T-helper 17 cell (primary cell): ENCODE data around the gene ANKS1A. TPM values are rescaled to one million over a fixed set of nuclear protein-coding genes. Genes with fewer than 3 reads are reported as not detected.
"Not testable (repeated sequence)": the region's sequence is repeated elsewhere in the genome, so short reads cannot be mapped to it uniquely, and the experiment has no call there.

Source experiments
- ATAC-seq: fragments of 150-1000 bp; cut with Tn5 transposase; 2 replicates; pipeline ENCODE4 v1.10.0; 2021; ENCODE audit warnings: mild to moderate bottlenecking, moderate library complexity
- DNase-seq, 3 donors: peaks; one replicate each; pipeline versions ENCODE4 v3.0.0 to v3.0.0-alpha.2; 2020 to 2021
- H3K9me3 ChIP-seq: one replicate; pipeline ENCODE4 v1.7.0; 2013; ENCODE audit warnings: low read length, mild to moderate bottlenecking; ENCODE audit not compliant: control insufficient read depth, poor library complexity, severe bottlenecking
- H3K27ac Mint-ChIP-seq: one replicate; pipeline ENCODE4 v1.8.0; 2022; ENCODE audit warnings: mild to moderate bottlenecking, moderate library complexity, mixed read lengths
- H3K27me3 Mint-ChIP-seq: one replicate; pipeline ENCODE4 v1.8.0; 2022; ENCODE audit warnings: mixed read lengths
- H3K36me3 Mint-ChIP-seq: one replicate; pipeline ENCODE4 v1.8.0; 2022; ENCODE audit warnings: low read depth, mixed read lengths
- H3K4me1 Mint-ChIP-seq: one replicate; pipeline ENCODE4 v1.8.0; 2022; ENCODE audit warnings: mild to moderate bottlenecking, mixed read lengths
- H3K4me3 Mint-ChIP-seq: one replicate; pipeline ENCODE4 v1.8.0; 2022; ENCODE audit warnings: mild to moderate bottlenecking, moderate library complexity, mixed read lengths
- total RNA-seq, 4 donors: library from RNA in 2 of 4; stranded (reverse) in 2 of 4; gene quantifications; one replicate each; pipeline ENCODE4 v1.2.3 and lab custom pipeline; 2022 to 2026

Gene ANKS1A
- total RNA-seq, 2 donors from 2014 or later, result 9.6 to 10.0 TPM

DNA sequence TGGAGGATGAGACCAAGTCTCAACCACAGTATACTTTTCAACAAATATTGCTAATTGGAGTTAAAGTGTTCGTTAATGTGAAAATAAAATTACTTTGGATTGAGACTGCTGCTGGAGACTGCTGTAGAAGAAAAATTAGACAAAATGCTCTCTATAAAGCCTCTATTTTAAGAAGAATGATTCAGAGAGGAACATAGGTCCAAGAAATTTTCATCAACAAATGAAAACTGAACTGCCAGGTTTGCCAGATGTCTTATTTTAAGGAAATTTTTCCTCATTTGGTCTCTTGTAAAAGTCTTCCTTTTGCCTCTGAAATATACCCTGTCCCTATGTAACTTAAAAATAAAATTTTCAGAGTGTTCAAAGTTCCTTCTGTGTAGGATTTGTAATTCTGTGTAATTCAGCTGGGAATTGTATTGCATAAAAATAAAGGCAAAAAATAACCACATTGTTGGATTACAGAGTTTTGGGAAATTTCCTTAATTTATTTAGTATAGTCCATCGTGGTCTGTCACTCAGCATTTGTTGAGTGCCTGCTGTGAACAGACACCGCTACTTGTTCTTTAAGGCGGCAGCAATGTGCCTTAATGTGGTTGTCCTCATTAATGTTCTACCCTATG lies 27.4 kb downstream of the ANKS1A start:
- Mint-ChIP-seq H3K36me3 (no peaks in the 10 kb centered on the region), H3K4me3 (no peak overlapping the region), H3K27ac (no peak overlapping the region), H3K27me3 (no peaks in the 10 kb centered on the region), H3K4me1 (peaks cover 18% of the 10 kb centered on the region)
- DNase-seq (no peak), ATAC-seq (no peak)
- no peaks in the 10 kb centered on the region for H3K9me3 ChIP-seq

DNA sequence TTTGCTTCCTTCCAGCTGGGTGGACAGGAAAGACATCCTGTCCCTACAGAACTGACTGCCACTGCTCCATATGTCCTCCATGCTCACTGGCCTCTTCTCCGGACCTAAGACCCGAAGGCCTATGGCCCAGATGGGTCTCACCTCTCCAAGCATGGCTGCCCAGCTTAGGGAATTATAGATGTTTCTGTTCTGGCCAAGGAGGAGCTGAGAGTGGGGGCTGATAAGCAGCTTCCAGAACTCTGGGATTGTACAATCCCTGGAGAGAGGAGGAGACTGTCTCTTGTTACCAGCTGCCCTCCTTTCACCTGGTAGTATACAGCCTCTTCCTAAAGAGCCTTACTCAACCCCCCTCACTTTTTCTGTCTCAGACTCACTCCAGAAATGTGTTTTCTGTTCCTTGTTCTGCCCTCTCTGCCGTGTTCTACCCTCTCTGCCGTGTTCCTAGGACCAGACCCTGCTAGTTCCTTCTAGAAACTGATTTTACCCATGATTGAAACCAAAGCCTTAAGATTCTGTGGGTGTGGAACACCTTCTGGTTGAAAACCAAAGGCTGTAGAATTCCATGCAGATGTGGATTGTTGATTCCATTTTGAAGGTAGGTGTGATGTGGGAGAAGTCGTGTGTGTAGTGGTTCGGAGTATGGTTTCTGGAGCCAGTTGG lies 28.7 kb downstream of the ANKS1A start:
- Mint-ChIP-seq H3K4me3 (no peak overlapping the region), H3K36me3 (no peaks in the 10 kb centered on the region), H3K27me3 (no peaks in the 10 kb centered on the region), H3K27ac (no peak overlapping the region), H3K4me1 (peaks cover 8% of the 10 kb centered on the region)
- no peaks in the 10 kb centered on the region for H3K9me3 ChIP-seq
- ATAC-seq (no peak), DNase-seq (no peak)

DNA sequence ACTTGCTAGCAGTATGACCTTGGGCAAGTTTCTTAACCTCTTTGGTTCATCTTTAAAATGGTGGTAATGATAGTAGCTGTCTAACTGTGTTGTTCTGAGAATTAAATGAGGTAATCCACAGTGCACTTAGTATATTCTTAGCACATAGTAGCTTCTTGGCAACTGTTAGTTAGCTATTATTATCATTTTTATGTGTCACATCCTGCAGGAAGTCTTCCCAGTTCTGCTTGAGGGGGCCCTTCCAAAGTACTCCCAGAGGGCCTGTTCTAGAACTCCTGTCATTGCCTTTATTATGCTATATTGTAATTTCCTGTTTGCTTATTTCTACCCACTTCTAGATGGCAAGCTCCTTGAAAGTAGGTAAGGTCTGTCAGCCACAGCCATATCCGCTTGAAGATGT lies 30.6 kb downstream of the ANKS1A start:
- Mint-ChIP-seq H3K27ac (no peak overlapping the region), H3K36me3 (no peaks in the 10 kb centered on the region), H3K4me3 (no peak overlapping the region), H3K4me1 (peaks cover 5% of the 10 kb centered on the region), H3K27me3 (no peaks in the 10 kb centered on the region)
- no peak for ATAC-seq
- DNase-seq, result no peak
- no peaks in the 10 kb centered on the region for H3K9me3 ChIP-seq

DNA sequence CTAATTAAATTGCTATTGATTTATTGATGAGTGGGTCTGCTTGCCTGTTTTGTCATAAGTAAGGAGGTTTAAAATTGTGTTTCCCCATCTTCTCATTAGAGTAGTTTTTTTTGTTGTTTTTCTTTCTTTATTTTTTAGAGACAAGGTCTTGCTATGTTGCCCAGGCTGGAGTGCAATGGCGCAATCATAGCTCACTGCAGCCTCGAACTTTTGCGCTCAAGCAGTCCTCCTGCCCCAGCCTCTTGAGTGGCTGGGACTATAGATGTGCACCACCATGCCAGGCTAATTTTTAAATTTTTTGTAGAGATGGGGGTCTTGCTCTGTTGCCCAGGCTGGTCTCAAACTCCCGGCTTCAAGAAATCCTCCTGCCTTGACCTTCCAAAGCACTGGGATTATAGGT lies 31.0 kb downstream of the ANKS1A start:
- Mint-ChIP-seq H3K4me1 (peaks cover 4% of the 10 kb centered on the region), H3K36me3 (no peaks in the 10 kb centered on the region), H3K4me3 (no peak overlapping the region), H3K27ac (no peak overlapping the region), H3K27me3 (no peaks in the 10 kb centered on the region)
- ATAC-seq (no peak), DNase-seq (no peak)
- H3K9me3 ChIP-seq, result no peaks in the 10 kb centered on the region

DNA sequence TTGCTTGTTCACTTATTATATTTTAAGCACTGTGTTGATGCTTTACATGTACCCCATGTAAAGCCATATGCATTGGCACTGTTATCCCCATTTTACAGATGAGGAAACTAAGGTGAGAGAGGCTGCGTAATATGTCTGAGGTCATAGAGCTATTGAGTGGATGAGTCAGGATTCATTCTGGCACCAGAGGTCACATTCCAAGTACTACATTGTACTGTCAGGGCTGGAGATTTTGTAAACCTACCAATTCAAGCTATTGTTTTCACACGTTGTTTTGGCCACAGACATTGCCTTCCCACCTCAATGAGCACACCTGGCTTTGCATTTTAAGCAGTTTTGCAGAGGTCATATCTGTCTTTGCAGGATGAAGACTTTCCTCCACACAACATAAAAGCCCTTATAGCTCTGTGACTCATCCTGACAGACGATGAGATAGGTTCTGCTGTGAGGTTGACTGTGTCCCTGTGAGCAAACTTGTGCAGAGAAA lies 33.2 kb downstream of the ANKS1A start:
- ATAC-seq, result no peak
- no peak overlapping the region for H3K4me3 Mint-ChIP-seq
- no peak overlapping the region for H3K27ac Mint-ChIP-seq

DNA sequence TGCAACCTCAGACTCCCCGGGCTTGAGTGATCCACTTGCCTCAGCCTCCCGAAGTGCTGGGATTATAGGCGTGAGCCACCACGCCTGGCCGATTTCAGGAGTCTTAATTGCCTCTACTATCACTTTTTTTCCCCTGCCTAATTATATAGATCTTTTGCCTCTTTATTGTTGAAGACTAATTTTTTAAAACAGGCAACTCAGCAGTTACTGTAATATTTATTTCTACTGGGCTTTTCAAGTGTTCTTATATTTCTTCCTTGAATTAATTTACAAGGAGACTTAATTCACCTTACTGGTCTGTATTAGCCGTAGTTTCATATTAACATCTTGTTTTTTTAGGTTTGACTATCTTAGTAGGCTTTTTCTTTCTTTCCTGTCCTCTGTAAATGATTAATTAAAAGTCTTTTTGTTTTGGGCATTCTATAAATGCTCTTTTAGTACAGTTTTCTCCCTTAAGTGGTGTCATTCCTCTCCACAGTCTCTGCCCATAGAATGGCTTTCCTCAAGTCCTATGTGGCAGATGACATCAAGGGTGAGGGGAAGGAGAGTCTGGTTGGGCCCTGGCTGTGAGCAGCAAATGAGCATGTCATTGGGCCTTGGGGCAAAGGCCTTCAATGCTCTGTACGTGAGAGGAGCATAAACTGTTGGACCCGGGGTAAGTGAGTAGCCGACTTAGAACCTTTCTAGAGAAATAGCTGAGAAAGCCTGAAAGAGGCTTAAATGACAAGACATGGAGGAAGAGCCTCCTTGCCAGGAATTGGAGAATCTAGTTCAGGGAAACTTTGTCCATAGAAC lies 36.0 kb downstream of the ANKS1A start:
- DNase-seq (no peak), ATAC-seq (no peak)
- no peaks in the 10 kb centered on the region for H3K27me3 Mint-ChIP-seq
- peak overlapping the region; percentile 49 for H3K27ac Mint-ChIP-seq
- no peaks in the 10 kb centered on the region for H3K36me3 Mint-ChIP-seq
- H3K4me3 Mint-ChIP-seq, result no peak overlapping the region
- H3K9me3 ChIP-seq, result no peaks in the 10 kb centered on the region
- peaks cover 15% of the 10 kb centered on the region for H3K4me1 Mint-ChIP-seq

More for the DNA sequence above, 33.2 kb downstream of the ANKS1A start:
- DNase-seq, result no peak
- Mint-ChIP-seq H3K4me1 (peaks cover 7% of the 10 kb centered on the region), H3K27me3 (no peaks in the 10 kb centered on the region), H3K36me3 (no peaks in the 10 kb centered on the region)
- no peaks in the 10 kb centered on the region for H3K9me3 ChIP-seq

DNA sequence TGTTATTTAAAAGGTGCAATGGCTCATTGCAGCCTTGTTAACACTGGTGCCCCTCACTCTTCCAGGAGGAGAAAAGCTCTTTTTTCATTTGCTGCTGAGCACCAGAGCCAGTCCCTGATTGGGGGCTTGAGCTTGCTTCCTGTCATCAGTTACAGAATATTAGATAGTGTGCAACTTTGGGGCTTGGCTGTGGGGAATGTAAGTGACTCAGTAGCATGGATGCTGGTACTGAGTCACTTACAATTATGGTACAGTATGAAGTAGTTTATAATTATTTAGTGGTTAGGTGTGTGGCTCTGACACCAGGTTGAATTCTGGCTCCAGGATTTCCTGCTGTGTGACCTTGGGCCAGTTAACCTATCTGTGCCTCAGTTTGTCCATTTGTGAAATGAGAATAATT lies 37.6 kb downstream of the ANKS1A start:
- H3K9me3 ChIP-seq, result no peaks in the 10 kb centered on the region
- Mint-ChIP-seq H3K4me1 (peaks cover 15% of the 10 kb centered on the region), H3K27me3 (no peaks in the 10 kb centered on the region), H3K36me3 (no peaks in the 10 kb centered on the region), H3K27ac (no peak overlapping the region), H3K4me3 (no peak overlapping the region)
- ATAC-seq (no peak), DNase-seq (no peak)

DNA sequence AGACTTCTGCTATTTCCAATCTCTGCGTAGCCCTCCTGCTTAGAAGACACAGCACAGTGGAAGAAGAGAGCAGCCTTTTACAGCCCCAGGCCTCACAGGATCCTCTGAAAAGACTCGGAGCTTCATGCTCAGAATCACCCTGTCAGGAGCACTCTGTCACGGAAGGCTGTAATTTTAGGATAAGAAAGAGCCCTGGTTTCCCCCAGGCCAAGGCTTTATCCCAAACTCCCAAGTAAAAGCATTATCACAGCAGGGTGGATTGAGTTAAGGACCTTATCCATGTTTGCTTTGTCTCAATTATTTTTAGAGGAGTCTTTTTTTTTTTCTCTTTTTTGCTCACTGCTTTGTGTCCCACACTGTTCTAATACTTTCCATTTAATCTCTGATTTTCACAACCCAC lies 39.2 kb downstream of the ANKS1A start:
- no peak for DNase-seq
- no peak overlapping the region for H3K27ac Mint-ChIP-seq
- peaks cover 15% of the 10 kb centered on the region for H3K4me1 Mint-ChIP-seq

DNA sequence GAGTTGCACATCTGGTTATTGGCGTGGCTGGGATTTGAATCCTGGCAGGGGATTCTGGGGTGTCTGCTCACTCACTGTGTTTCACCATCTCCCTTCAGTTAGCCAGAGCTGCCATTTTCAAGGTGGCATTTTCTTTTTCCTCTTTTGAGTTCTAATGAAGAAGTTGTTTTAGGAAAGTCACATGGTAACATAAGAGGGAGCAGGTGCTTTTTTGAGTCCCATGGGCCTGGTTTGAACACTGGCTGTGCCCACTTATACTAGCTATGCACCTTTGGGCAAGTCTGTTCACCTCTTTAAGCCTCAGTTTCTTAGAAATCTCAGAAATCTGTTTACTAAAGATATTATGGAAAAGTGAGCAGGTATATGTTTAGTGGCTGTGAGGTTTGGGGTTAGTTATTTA lies 39.6 kb downstream of the ANKS1A start:
- Mint-ChIP-seq H3K27me3 (no peaks in the 10 kb centered on the region), H3K4me3 (no peak overlapping the region), H3K4me1 (peaks cover 15% of the 10 kb centered on the region), H3K36me3 (no peaks in the 10 kb centered on the region), H3K27ac (no peak overlapping the region)
- DNase-seq (no peak), ATAC-seq (no peak)
- H3K9me3 ChIP-seq, result no peaks in the 10 kb centered on the region

More for the DNA sequence above, 39.2 kb downstream of the ANKS1A start:
- H3K4me3 Mint-ChIP-seq, result no peak overlapping the region
- no peaks in the 10 kb centered on the region for H3K27me3 Mint-ChIP-seq
- H3K9me3 ChIP-seq, result no peaks in the 10 kb centered on the region
- no peaks in the 10 kb centered on the region for H3K36me3 Mint-ChIP-seq
- ATAC-seq, result no peak

DNA sequence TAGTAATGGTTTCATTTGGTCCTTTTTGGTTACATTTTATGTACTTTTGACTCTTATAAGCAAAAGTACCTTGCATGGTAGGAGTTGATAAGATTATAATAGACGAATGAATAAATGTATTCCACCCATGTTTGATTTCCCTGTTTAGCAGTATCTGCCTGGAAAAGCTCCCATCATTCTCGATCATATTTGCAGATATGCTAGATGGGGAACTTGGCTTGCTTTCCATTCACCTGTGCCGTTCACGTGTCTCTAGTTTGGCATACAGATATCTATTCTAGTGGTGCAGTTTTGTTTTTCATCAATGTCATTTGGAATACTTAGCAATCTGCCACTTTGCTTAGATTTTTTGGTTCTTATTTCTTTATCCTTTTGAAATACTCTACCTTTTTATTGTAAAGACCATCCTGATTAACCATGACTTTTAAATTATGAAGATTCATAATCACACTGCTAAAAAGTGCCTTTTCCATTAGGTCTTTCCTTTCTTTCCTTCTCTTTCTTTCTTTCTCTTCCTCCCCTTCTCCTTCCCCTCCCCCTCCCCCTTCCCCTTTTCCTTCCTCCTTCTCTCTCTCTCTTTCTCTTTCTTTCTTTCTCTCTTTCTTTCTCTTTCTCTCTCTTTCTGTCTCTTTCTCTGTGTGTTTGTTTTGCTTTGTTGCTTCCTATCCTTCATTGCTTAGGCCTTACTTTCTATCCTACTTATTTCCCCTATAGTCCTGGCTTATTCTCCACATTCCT lies 40.4 kb downstream of the ANKS1A start:
- no peaks in the 10 kb centered on the region for H3K27me3 Mint-ChIP-seq
- H3K36me3 Mint-ChIP-seq, result no peaks in the 10 kb centered on the region
- peaks cover 16% of the 10 kb centered on the region for H3K4me1 Mint-ChIP-seq
- no peak overlapping the region for H3K4me3 Mint-ChIP-seq
- no peaks in the 10 kb centered on the region for H3K9me3 ChIP-seq
- DNase-seq, result no peak
- ATAC-seq, result no peak
- H3K27ac Mint-ChIP-seq, result no peak overlapping the region

DNA sequence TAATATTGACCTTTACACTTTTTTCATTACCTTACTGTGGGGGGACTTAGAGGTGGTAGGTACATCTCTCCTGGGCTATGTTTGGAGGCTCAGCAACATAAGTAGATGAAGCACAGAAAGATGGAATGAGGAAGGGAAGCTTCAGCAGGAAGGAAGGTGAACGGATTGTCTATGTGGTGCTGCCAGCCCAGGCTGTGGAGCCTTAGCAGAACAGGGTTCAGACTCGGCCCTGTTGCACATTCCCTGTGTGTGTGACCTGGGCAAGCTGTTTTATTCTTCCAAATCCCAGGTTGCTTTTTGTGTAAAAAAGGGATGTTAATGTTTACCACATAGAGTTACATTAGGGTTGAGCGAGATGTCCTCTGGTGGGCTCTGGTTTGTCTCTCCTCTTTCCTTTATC lies 41.2 kb downstream of the ANKS1A start:
- Mint-ChIP-seq H3K4me3 (no peak overlapping the region), H3K36me3 (no peaks in the 10 kb centered on the region), H3K27ac (no peak overlapping the region), H3K27me3 (no peaks in the 10 kb centered on the region), H3K4me1 (peaks cover 22% of the 10 kb centered on the region)
- ATAC-seq, result no peak
- no peaks in the 10 kb centered on the region for H3K9me3 ChIP-seq
- DNase-seq, result no peak

DNA sequence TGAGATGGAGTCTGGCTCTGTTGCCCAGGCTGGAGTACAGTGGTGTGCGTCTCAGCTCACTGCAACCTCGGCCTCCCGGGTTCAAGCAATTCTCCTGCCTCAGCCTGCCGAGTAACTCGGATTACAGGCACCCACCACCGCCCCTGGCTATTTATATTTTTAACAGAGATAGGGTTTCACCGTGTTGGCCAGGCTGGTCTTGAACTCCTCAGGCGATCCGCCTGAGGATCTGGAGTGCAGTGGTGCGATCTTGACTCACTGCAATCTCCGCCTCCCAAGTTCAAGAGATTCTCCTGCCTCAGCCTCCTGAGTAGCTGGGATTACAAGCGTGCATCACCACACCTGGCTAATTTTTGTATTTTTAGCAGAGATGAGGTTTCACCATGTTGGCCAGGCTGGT lies 43.1 kb downstream of the ANKS1A start:
- H3K4me1 Mint-ChIP-seq, result peaks cover 18% of the 10 kb centered on the region
- H3K27ac Mint-ChIP-seq, H3K36me3 Mint-ChIP-seq, H3K9me3 ChIP-seq, ATAC-seq, H3K4me3 Mint-ChIP-seq, DNase-seq, H3K27me3 Mint-ChIP-seq: not testable (repeated sequence)

DNA sequence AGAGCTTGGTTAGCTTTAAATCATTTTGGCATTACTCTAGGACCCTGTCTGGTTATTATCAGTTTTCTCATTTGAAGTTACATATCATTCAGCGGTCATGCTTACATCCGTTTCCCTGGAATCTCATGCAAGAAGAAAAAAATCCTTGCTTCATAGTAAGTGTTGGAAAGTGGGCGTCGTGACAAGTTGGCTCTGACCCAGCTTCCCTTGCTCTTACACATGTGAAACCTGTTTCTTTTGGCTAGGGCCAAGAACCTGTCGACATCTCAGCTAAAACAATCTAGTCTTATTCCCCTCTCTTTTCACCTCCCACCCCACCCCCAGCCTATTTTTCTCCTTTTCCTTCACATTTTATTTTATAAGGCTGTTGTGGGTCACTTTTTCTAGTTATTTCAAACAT lies 45.5 kb downstream of the ANKS1A start:
- H3K27me3 Mint-ChIP-seq, result no peaks in the 10 kb centered on the region

More for the DNA sequence above, 45.5 kb downstream of the ANKS1A start:
- DNase-seq (no peak), ATAC-seq (no peak)
- H3K27ac Mint-ChIP-seq, result no peak overlapping the region
- H3K4me3 Mint-ChIP-seq, result no peak overlapping the region
- H3K4me1 Mint-ChIP-seq, result peaks cover 14% of the 10 kb centered on the region
- no peaks in the 10 kb centered on the region for H3K9me3 ChIP-seq
- H3K36me3 Mint-ChIP-seq, result peaks cover 2% of the 10 kb centered on the region
